Brain microvascular endothelial cell (primary cell): Measurements from ENCODE around the gene FUT6.

Source experiments
- DNase-seq: peaks from one replicate; pipeline ENCODE4 v3.0.0-alpha.2; 2020
- H3K27ac ChIP-seq: fragments of 250-450 bp; sonication (Bioruptor Pico); 2 replicates; pipeline ENCODE4 v1.5.1; 2020; ENCODE audit warnings: mild to moderate bottlenecking, moderate library complexity
- H3K27me3 ChIP-seq: fragments of 250-450 bp; sonication (Bioruptor Pico); replicated peaks from 2 replicates; pipeline ENCODE4 v1.5.1; 2020; ENCODE audit warnings: mild to moderate bottlenecking
- H3K36me3 ChIP-seq: fragments of 250-450 bp; sonication (Bioruptor Pico); replicated peaks from 2 replicates; pipeline ENCODE4 v1.5.1; 2020; ENCODE audit warnings: mild to moderate bottlenecking
- H3K4me3 ChIP-seq: 2 replicates; pipeline ENCODE4 v1.5.1; 2011; ENCODE audit warnings: low read depth, mild to moderate bottlenecking, control low read depth, low read length, moderate library complexity
- in situ Hi-C: cut with HindIII; loops from 2 replicates; pipeline ENCODE4 v1.10.0; 2017; ENCODE audit warnings: low sequenced_read_pairs, low pct_ligation_motif_present
- TF ChIP-seq, protein P1 (sequence below): IDR thresholded peaks from 2 replicates; pipeline ENCODE4 v1.5.1; 2011; ENCODE audit warnings: low read depth, mild to moderate bottlenecking, moderate library complexity, low read length, control low read depth, inconsistent platforms; ENCODE audit errors: missing control alignments

Gene FUT6

DNA sequence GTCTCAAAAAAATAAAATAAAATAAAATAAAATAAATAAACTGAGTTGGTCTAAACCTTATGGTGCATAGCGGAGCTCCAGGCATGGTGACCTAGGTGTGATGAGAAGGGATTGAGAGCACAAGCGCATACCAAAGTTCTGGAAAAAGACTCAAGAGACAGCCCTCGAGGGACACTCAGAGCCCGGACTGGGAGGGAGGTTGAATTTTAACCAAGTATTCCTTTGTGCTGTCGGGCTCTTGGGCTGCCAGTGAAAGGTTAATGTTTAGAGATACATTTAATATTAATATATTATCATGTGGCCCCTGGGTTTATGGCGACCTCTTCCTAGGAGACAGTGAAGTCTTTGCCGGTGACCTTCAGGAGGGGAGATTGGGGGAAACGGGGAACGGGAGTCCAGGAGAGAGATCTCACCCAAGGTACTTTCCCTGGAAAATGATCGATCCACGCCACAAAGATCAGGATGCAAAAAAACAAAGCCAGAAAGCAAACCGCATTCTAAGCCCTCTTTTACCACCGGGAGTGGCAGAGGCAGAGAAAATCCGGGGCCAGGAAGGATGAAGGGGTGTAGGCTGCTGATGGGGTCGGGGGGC lies 1.6 kb downstream of the FUT6 start:
- Histone ChIP-seq H3K4me3 (no peak overlapping the region), H3K27me3 (no peaks in the 10 kb centered on the region), H3K27ac (no peak overlapping the region), H3K36me3 (no peaks in the 10 kb centered on the region)
- in situ Hi-C loops, result no loop called here
- TF ChIP-seq, protein P1, sequence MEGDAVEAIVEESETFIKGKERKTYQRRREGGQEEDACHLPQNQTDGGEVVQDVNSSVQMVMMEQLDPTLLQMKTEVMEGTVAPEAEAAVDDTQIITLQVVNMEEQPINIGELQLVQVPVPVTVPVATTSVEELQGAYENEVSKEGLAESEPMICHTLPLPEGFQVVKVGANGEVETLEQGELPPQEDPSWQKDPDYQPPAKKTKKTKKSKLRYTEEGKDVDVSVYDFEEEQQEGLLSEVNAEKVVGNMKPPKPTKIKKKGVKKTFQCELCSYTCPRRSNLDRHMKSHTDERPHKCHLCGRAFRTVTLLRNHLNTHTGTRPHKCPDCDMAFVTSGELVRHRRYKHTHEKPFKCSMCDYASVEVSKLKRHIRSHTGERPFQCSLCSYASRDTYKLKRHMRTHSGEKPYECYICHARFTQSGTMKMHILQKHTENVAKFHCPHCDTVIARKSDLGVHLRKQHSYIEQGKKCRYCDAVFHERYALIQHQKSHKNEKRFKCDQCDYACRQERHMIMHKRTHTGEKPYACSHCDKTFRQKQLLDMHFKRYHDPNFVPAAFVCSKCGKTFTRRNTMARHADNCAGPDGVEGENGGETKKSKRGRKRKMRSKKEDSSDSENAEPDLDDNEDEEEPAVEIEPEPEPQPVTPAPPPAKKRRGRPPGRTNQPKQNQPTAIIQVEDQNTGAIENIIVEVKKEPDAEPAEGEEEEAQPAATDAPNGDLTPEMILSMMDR, result no peak
- DNase-seq, result no peak

DNA sequence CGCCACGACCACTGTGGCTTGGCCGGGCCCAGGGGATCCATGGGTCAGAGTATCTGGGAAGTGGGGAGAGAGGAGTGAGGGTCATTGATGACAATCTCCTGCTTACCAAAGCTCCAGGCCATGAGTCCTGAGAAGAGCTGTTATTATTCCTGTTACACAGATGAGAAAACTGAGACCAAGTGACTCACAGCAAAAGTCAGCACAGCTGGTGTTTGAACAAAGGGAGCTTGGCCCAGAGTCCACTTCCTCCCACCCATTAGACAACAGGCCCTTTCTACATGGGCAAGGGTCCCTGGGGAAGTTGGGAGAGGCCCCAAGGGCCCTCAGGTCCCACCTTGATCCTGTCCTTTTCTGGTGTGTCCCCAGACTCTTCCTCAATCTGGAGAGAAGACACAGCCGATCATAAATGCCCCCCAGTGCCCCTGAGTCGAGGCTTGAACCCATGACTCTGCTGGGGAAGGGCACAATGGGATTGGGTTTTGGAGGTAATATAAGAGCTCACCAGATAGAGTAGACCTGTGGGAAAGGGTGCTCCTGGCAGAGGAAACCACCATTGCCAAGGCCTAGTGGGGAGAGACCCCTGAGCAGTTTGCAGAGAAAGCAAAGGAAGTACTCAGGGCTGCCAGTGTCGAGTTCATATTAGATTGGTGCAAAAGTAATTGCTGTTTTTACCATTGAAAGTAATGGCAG lies 6.8 kb downstream of the FUT6 start:
- TF ChIP-seq, protein P1, result no peak
- Histone ChIP-seq H3K4me3 (no peak overlapping the region), H3K27me3 (peaks cover 2% of the 10 kb centered on the region), H3K27ac (no peak overlapping the region), H3K36me3 (no peaks in the 10 kb centered on the region)
- DNase-seq, result no peak
- in situ Hi-C loops, result no loop called here

DNA sequence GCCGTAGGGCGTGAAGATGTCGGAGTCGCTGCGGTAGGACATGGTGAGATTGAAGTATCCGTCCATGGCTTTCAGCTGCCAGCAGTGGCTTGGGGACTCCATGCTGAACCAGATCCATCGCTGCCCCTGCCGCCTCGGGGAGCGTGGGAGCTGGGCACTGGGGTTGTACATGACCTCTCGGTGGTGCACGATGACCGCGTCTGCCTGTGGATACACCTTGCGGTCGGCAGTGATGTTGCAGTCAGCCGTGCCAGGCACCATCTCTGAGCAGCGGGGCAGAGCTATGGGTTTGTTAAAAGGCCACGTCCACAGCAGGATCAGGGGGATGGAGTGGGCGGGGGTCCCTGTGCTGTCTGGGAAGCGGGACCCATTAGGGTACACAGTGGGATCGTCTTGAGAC lies 7.4 kb downstream of the FUT6 start:
- Histone ChIP-seq H3K36me3 (no peaks in the 10 kb centered on the region), H3K27ac (no peak overlapping the region), H3K27me3 (peaks cover 2% of the 10 kb centered on the region), H3K4me3 (no peak overlapping the region)
- TF ChIP-seq, protein P1, result no peak
- in situ Hi-C loops, result no loop called here
- DNase-seq, result no peak

DNA sequence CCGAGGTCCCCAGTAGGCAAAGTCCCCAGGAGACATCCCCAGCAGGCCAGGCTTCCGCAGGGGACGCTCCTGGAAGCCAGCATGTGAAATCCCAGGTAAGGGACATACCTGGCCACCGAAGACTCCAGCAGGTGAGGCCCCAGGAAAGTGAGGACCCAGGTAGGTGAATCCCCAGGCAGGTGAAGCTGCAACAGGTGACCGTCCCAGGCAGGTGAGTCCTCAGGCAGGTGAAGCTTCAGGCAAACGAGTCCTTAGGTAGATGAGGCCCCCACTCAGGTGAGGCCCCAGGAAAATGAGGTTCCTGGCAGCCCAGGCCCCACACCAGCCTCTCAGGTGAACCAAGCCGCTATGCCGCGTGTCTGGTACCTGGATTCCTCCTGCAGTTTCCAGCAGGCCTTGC lies 8.3 kb downstream of the FUT6 start:
- TF ChIP-seq, protein P1, result no peak
- in situ Hi-C loops, result no loop called here
- H3K27ac ChIP-seq, result no peak overlapping the region
- no peaks in the 10 kb centered on the region for H3K36me3 ChIP-seq
- peaks cover 2% of the 10 kb centered on the region for H3K27me3 ChIP-seq
- H3K4me3 ChIP-seq, result no peak overlapping the region
- no peak for DNase-seq

DNA sequence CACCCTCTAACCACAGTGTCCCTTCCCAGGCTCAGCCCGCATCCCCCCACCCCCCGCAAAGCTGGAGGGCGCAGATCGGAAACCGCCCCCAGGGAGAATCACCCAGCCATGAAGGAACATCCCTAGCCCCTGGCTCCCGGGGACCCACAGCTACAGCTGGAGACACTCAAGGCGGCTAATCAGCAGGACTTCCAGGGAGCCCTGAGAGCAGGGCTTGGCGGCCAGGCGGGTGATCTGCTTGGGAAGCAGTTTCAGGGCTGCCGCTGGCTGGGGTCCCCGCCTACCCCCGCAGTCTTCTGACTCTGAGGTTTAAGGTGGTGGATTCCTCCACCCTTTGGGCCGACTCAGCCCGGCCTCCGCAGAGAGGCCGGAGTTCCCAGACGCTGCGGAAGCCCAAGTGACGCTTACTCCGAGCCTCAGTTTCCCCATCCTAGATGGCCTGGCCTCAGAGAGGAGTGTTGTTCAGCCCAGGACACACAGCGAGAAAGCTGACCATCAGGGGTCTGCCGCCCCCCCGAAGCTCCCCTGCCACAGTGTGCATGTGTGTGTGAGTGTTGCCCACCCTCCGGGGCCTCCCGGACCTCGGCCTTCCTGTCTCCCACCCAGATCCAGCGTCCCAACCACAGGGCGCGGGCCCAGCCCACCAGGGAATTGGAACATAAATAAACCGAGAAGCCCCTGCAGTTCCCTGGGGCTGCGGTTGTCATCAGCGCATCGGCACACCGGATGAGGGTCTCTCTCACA lies 9.8 kb downstream of the FUT6 start:
- TF ChIP-seq, protein P1, result no peak
- Histone ChIP-seq H3K4me3 (no peak overlapping the region), H3K27ac (no peak overlapping the region), H3K36me3 (no peaks in the 10 kb centered on the region), H3K27me3 (peaks cover 2% of the 10 kb centered on the region)
- in situ Hi-C loops, result no loop called here
- DNase-seq, result no peak
